BLaER1 (cell line): Measurements from ENCODE around the gene PPP1R15B.

Experiments
- H3K27ac ChIP-seq: shearing (Covaris generic); formaldehyde crosslinking; 2 replicates; pipeline ENCODE4 v1.8.1; 2022
- H3K27me3 ChIP-seq: shearing (Covaris generic); formaldehyde crosslinking; 2 replicates; pipeline ENCODE4 v1.8.1; 2022
- H3K36me3 ChIP-seq: shearing (Covaris generic); formaldehyde crosslinking; 2 replicates; pipeline ENCODE4 v1.8.1; 2022
- H3K4me1 ChIP-seq: shearing (Covaris generic); formaldehyde crosslinking; 2 replicates; pipeline ENCODE4 v1.8.1; 2022
- H3K4me2 ChIP-seq: shearing (Covaris generic); formaldehyde crosslinking; 2 replicates; pipeline ENCODE4 v1.8.1; 2022
- H3K4me3 ChIP-seq: shearing (Covaris generic); formaldehyde crosslinking; 2 replicates; pipeline ENCODE4 v1.8.1; 2022
- H3K9ac ChIP-seq: shearing (Covaris generic); formaldehyde crosslinking; 2 replicates; pipeline ENCODE4 v1.8.1; 2022
- H3K9me3 ChIP-seq: shearing (Covaris generic); formaldehyde crosslinking; 2 replicates; pipeline ENCODE4 v1.8.1; 2022
- H4K20me1 ChIP-seq: shearing (Covaris generic); formaldehyde crosslinking; 2 replicates; pipeline ENCODE4 v1.8.1; 2022
- Cebpa-rat ChIP-seq: shearing (Covaris generic); IDR thresholded peaks from 2 replicates; pipeline ENCODE4 v1.8.1; 2022

PPP1R15B gene

GRCh38 chr1:204421441-204421840, 9.8 kb upstream of the PPP1R15B start:
- Histone ChIP-seq H3K27ac (no peak overlapping the region), H3K27me3 (no peaks in the 10 kb centered on the region), H3K4me2 (no peak overlapping the region), H3K4me3 (no peak overlapping the region), H3K4me1 (peaks cover 25% of the 10 kb centered on the region), H3K36me3 (peaks cover 52% of the 10 kb centered on the region), H4K20me1 (no peaks in the 10 kb centered on the region), H3K9me3 (no peaks in the 10 kb centered on the region), H3K9ac (no peak overlapping the region)
- TF ChIP-seq Cebpa-rat: no peak

- Histone ChIP-seq H3K4me3 (no peak overlapping the region), H3K9ac (no peak overlapping the region), H3K4me2 (no peak overlapping the region), H3K4me1 (peaks cover 25% of the 10 kb centered on the region), H3K9me3 (no peaks in the 10 kb centered on the region), H3K27me3 (no peaks in the 10 kb centered on the region), H3K36me3 (peaks cover 41% of the 10 kb centered on the region), H3K27ac (no peak overlapping the region), H4K20me1 (no peaks in the 10 kb centered on the region)
- no peak for TF ChIP-seq Cebpa-rat
Observed at GRCh38 chr1:204420039-204421004, 8.7 kb upstream of the PPP1R15B start.

- no peak overlapping the region for H3K9ac ChIP-seq
- peaks cover 30% of the 10 kb centered on the region for H3K4me1 ChIP-seq
- H3K36me3 ChIP-seq: peaks cover 29% of the 10 kb centered on the region
- no peak overlapping the region for H3K27ac ChIP-seq
- H3K27me3 ChIP-seq: no peaks in the 10 kb centered on the region
- H3K9me3 ChIP-seq: no peaks in the 10 kb centered on the region
- no peak for TF ChIP-seq Cebpa-rat
- H3K4me2 ChIP-seq: peak overlapping the region; percentile 49; the same call in 1 of the 2 replicates
- no peak overlapping the region for H3K4me3 ChIP-seq
- H4K20me1 ChIP-seq: no peaks in the 10 kb centered on the region
Observed at GRCh38 chr1:204419064-204419403, 7.4 kb upstream of the PPP1R15B start.

GRCh38 chr1:204418174-204419063, 6.8 kb upstream of the PPP1R15B start:
- no peak overlapping the region for H3K4me3 ChIP-seq
- H3K36me3 ChIP-seq: peaks cover 23% of the 10 kb centered on the region
- peak overlapping the region; percentile 49 for H3K4me2 ChIP-seq
- H3K27ac ChIP-seq: no peak overlapping the region
- no peak overlapping the region for H3K9ac ChIP-seq
- no peak for TF ChIP-seq Cebpa-rat
- no peaks in the 10 kb centered on the region for H4K20me1 ChIP-seq
- no peaks in the 10 kb centered on the region for H3K9me3 ChIP-seq
- no peaks in the 10 kb centered on the region for H3K27me3 ChIP-seq
- H3K4me1 ChIP-seq: peaks cover 36% of the 10 kb centered on the region

GRCh38 chr1:204417074-204417997, 5.7 kb upstream of the PPP1R15B start:
- 0 out of 2 replicates have a peak overlapping the region, but pooled peaks have one; percentile 1 for H3K4me2 ChIP-seq
- no peak overlapping the region for H3K9ac ChIP-seq

GRCh38 chr1:204416589-204417073, 5.0 kb upstream of the PPP1R15B start:
- Histone ChIP-seq H3K4me3 (no peak overlapping the region), H3K36me3 (peaks cover 5% of the 10 kb centered on the region), H3K27ac (no peak overlapping the region), H4K20me1 (no peaks in the 10 kb centered on the region), H3K4me1 (peaks cover 50% of the 10 kb centered on the region), H3K4me2 (no peak overlapping the region), H3K9me3 (no peaks in the 10 kb centered on the region), H3K9ac (no peak overlapping the region), H3K27me3 (no peaks in the 10 kb centered on the region)
- TF ChIP-seq Cebpa-rat: no peak

More at GRCh38 chr1:204417074-204417997, 5.7 kb upstream of the PPP1R15B start:
- Histone ChIP-seq H3K27me3 (no peaks in the 10 kb centered on the region), H3K4me1 (peaks cover 46% of the 10 kb centered on the region), H4K20me1 (no peaks in the 10 kb centered on the region), H3K4me3 (no peak overlapping the region), H3K36me3 (peaks cover 12% of the 10 kb centered on the region), H3K9me3 (no peaks in the 10 kb centered on the region), H3K27ac (no peak overlapping the region)
- no peak for TF ChIP-seq Cebpa-rat

GRCh38 chr1:204415351-204415750, 3.7 kb upstream of the PPP1R15B start:
- TF ChIP-seq Cebpa-rat: no peak
- H3K4me1 ChIP-seq: peaks cover 50% of the 10 kb centered on the region
- no peak overlapping the region for H3K4me3 ChIP-seq
- H3K27me3 ChIP-seq: no peaks in the 10 kb centered on the region
- no peak overlapping the region for H3K9ac ChIP-seq
- no peak overlapping the region for H3K4me2 ChIP-seq
- no peak overlapping the region for H3K27ac ChIP-seq
- H4K20me1 ChIP-seq: peaks cover 11% of the 10 kb centered on the region
- H3K9me3 ChIP-seq: no peaks in the 10 kb centered on the region
- H3K36me3 ChIP-seq: no peaks in the 10 kb centered on the region

- no peak for TF ChIP-seq Cebpa-rat
- Histone ChIP-seq H3K9me3 (no peaks in the 10 kb centered on the region), H4K20me1 (peaks cover 24% of the 10 kb centered on the region), H3K9ac (no peak overlapping the region), H3K27ac (peak overlapping the region; percentile 98), H3K4me1 (peaks cover 45% of the 10 kb centered on the region), H3K4me3 (no peak overlapping the region), H3K4me2 (peak overlapping the region; percentile 75), H3K27me3 (no peaks in the 10 kb centered on the region), H3K36me3 (no peaks in the 10 kb centered on the region)
Observed at GRCh38 chr1:204414016-204414415, 2.4 kb upstream of the PPP1R15B start.

GRCh38 chr1:204413170-204413535, 1.5 kb upstream of the PPP1R15B start:
- Histone ChIP-seq H3K4me2 (peak overlapping the region; percentile 75), H3K27me3 (no peaks in the 10 kb centered on the region), H3K27ac (peak overlapping the region; percentile 98), H3K9me3 (no peaks in the 10 kb centered on the region), H3K4me3 (no peak overlapping the region), H3K9ac (no peak overlapping the region), H4K20me1 (peaks cover 33% of the 10 kb centered on the region), H3K36me3 (no peaks in the 10 kb centered on the region), H3K4me1 (peaks cover 36% of the 10 kb centered on the region)
- TF ChIP-seq Cebpa-rat: no peak
